GM23338 (cell line): ENCODE measurements around the gene PLIN4. TPM values are rescaled to one million over a fixed set of nuclear protein-coding genes. Genes with fewer than 3 reads are reported as not detected.

ENCODE experiments used
- ATAC-seq: fragments of 200-7000 bp; cut with Tn5 transposase; 3 replicates; pipeline ENCODE4 v1.9.1; 2020
- DNase-seq: peaks from one replicate; pipeline ENCODE4 v3.0.0-alpha.2; 2015; ENCODE audit warnings: low spot score
- H2AFZ ChIP-seq: fragments of 200-600 bp; sonication (generic); 2 replicates; pipeline ENCODE4 v1.8.0; 2016; ENCODE audit warnings: antibody characterized with exemption, mild to moderate bottlenecking, moderate library complexity
- H3F3A ChIP-seq: fragments of 200-600 bp; sonication (generic); replicated peaks from 2 replicates; pipeline ENCODE4 v1.8.0; 2017; ENCODE audit warnings: antibody characterized with exemption, mixed run types, low read depth
- H3K27ac ChIP-seq: fragments of 200-600 bp; sonication (generic); 2 replicates; pipeline ENCODE4 v1.6.1; 2016; ENCODE audit warnings: low read depth
- H3K27me3 ChIP-seq: fragments of 200-600 bp; sonication (generic); 2 replicates; pipeline ENCODE4 v1.8.0; 2016; ENCODE audit warnings: mild to moderate bottlenecking, mixed run types, moderate library complexity; ENCODE audit not compliant: insufficient read depth
- H3K36me3 ChIP-seq: fragments of 200-600 bp; sonication (generic); 2 replicates; pipeline ENCODE4 v1.8.0; 2016; ENCODE audit warnings: mild to moderate bottlenecking; ENCODE audit not compliant: insufficient read depth
- H3K4me1 ChIP-seq: fragments of 200-600 bp; sonication (generic); 2 replicates; pipeline ENCODE4 v1.8.0; 2016; ENCODE audit warnings: mild to moderate bottlenecking, moderate library complexity; ENCODE audit not compliant: insufficient read depth
- H3K4me2 ChIP-seq: fragments of 200-600 bp; sonication (generic); 2 replicates; pipeline ENCODE4 v1.7.1; 2017; ENCODE audit warnings: mixed run types
- H3K4me3 ChIP-seq: fragments of 200-600 bp; sonication (generic); 2 replicates; pipeline ENCODE4 v1.6.1; 2016; ENCODE audit warnings: mixed run types
- H3K79me2 ChIP-seq: fragments of 200-600 bp; sonication (generic); replicated peaks from 2 replicates; pipeline ENCODE4 v1.8.0; 2017; ENCODE audit warnings: mild to moderate bottlenecking; ENCODE audit not compliant: insufficient read depth
- H3K9me2 ChIP-seq: fragments of 200-600 bp; sonication (generic); 2 replicates; pipeline ENCODE4 v1.8.0; 2017; ENCODE audit not compliant: insufficient read depth
- H4K20me1 ChIP-seq: fragments of 200-600 bp; sonication (generic); replicated peaks from 2 replicates; pipeline ENCODE4 v1.8.0; 2017; ENCODE audit warnings: mild to moderate bottlenecking; ENCODE audit not compliant: insufficient read depth
- H3K27ac Mint-ChIP-seq: 2 replicates; pipeline ENCODE4 v1.8.0; 2020; ENCODE audit warnings: inconsistent platforms, mild to moderate bottlenecking, moderate library complexity, mixed read lengths
- H3K27me3 Mint-ChIP-seq: 3 replicates; pipeline ENCODE4 v1.8.0; 2022; ENCODE audit warnings: low read depth, mild to moderate bottlenecking, moderate library complexity, mixed read lengths, inconsistent platforms; ENCODE audit not compliant: insufficient read depth, poor library complexity
- H3K36me3 Mint-ChIP-seq: 3 replicates; pipeline ENCODE4 v1.8.0; 2021; ENCODE audit warnings: low read depth, mild to moderate bottlenecking, inconsistent platforms, moderate library complexity, mixed read lengths
- H3K4me1 Mint-ChIP-seq: 3 replicates; pipeline ENCODE4 v1.8.0; 2020; ENCODE audit warnings: mild to moderate bottlenecking, inconsistent platforms, mixed read lengths
- H3K4me3 Mint-ChIP-seq: 3 replicates; pipeline ENCODE4 v1.8.0; 2021; ENCODE audit warnings: moderate library complexity, mild to moderate bottlenecking, inconsistent platforms, mixed read lengths
- H3K9me3 Mint-ChIP-seq: 3 replicates; pipeline ENCODE4 v1.8.0; 2020; ENCODE audit warnings: moderate library complexity, mild to moderate bottlenecking, inconsistent platforms, mixed read lengths
- CREB1 ChIP-seq: fragments of 250-450 bp; sonication (Bioruptor Pico); IDR thresholded peaks from 2 replicates; pipeline ENCODE4 v1.5.0; 2020; ENCODE audit warnings: low read depth, mild to moderate bottlenecking, moderate library complexity
- ETS1 ChIP-seq: IDR thresholded peaks from 2 replicates; pipeline ENCODE4 v1.6.1; 2016; ENCODE audit warnings: antibody characterized with exemption
- EZH2 ChIP-seq: fragments of 200-600 bp; sonication (generic); IDR thresholded peaks from one replicate; pipeline ENCODE4 v1.8.0; 2017; ENCODE audit warnings: antibody characterized with exemption, mild to moderate bottlenecking, low read depth; ENCODE audit not compliant: unreplicated experiment
- JUNB ChIP-seq: IDR thresholded peaks from one replicate; pipeline ENCODE4 v1.6.1; 2016; ENCODE audit warnings: antibody characterized with exemption; ENCODE audit not compliant: unreplicated experiment
- POLR2AphosphoS5 ChIP-seq: IDR thresholded peaks from 2 replicates; pipeline ENCODE4 v1.6.1; 2016; ENCODE audit warnings: antibody characterized with exemption, low read depth
- STAT1 ChIP-seq: IDR thresholded peaks from one replicate; pipeline ENCODE4 v1.6.1; 2016; ENCODE audit warnings: antibody characterized with exemption; ENCODE audit not compliant: unreplicated experiment
- ZNF331 ChIP-seq: fragments of 250-450 bp; sonication (Bioruptor Pico); IDR thresholded peaks from 2 replicates; pipeline ENCODE4 v1.5.0; 2020; ENCODE audit warnings: low read depth, mild to moderate bottlenecking, moderate library complexity
- polyA plus RNA-seq: library from polyadenylated mRNA; unstranded; fragments of >200 nt; fragmentation: Nextera tagmentation; extraction: Ambion mirVana; gene quantifications from 2 replicates; pipeline ENCODE4 v1.2.1, GENCODE V29; 2016
- total RNA-seq: library from RNA; depleted of rRNA; stranded (reverse); fragments of >200 nt; shearing (Covaris generic); gene quantifications from 2 replicates; pipeline ENCODE4 v1.2.3, GENCODE V29; 2014
- TF ChIP-seq, protein P1 (sequence below): IDR thresholded peaks from one replicate; pipeline ENCODE4 v1.6.1; 2018; ENCODE audit warnings: antibody characterized with exemption; ENCODE audit not compliant: unreplicated experiment
- TF ChIP-seq, protein P2 (sequence below), 2 experiments: fragments of 200-600 bp in 1 of 2; sonication (generic) in 1 of 2; conservative IDR thresholded peaks; 2 replicates each; pipeline versions ENCODE4 v1.5.1 to v1.6.1; 2016 to 2017; ENCODE audit warnings: antibody characterized with exemption in 2 of 2, low read depth in 2 of 2, mild to moderate bottlenecking in 2 of 2, moderate library complexity in 1 of 2

The PLIN4 gene
- total and polyA plus RNA-seq, 2 experiments from 2014 or later, result 0.19 to 0.59 TPM

GRCh38 chr19:4512070-4512469 is 6.2 kb downstream of the PLIN4 start:
- Histone ChIP-seq H3K79me2 (no peaks in the 10 kb centered on the region), H3K9me2 (no peaks in the 10 kb centered on the region), H3K27me3 (peaks cover 51% of the 10 kb centered on the region; the same call in 1 of the 2 replicates), H3K4me1 (no peaks in the 10 kb centered on the region), H3F3A (no peaks in the 10 kb centered on the region), H2AFZ (no peak overlapping the region), H3K27ac (no peak overlapping the region), H3K4me2 (no peak overlapping the region), H3K4me3 (no peak overlapping the region), H4K20me1 (no peaks in the 10 kb centered on the region; the same call in 1 of the 2 replicates), H3K36me3 (no peaks in the 10 kb centered on the region)
- TF ChIP-seq CREB1 (CRISPR knock-in tag), result no peak
- TF ChIP-seq ZNF331 (CRISPR knock-in tag), result no peak
- TF ChIP-seq, protein P1, sequence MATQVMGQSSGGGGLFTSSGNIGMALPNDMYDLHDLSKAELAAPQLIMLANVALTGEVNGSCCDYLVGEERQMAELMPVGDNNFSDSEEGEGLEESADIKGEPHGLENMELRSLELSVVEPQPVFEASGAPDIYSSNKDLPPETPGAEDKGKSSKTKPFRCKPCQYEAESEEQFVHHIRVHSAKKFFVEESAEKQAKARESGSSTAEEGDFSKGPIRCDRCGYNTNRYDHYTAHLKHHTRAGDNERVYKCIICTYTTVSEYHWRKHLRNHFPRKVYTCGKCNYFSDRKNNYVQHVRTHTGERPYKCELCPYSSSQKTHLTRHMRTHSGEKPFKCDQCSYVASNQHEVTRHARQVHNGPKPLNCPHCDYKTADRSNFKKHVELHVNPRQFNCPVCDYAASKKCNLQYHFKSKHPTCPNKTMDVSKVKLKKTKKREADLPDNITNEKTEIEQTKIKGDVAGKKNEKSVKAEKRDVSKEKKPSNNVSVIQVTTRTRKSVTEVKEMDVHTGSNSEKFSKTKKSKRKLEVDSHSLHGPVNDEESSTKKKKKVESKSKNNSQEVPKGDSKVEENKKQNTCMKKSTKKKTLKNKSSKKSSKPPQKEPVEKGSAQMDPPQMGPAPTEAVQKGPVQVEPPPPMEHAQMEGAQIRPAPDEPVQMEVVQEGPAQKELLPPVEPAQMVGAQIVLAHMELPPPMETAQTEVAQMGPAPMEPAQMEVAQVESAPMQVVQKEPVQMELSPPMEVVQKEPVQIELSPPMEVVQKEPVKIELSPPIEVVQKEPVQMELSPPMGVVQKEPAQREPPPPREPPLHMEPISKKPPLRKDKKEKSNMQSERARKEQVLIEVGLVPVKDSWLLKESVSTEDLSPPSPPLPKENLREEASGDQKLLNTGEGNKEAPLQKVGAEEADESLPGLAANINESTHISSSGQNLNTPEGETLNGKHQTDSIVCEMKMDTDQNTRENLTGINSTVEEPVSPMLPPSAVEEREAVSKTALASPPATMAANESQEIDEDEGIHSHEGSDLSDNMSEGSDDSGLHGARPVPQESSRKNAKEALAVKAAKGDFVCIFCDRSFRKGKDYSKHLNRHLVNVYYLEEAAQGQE, result no peak
- no peak for TF ChIP-seq STAT1
- no peak for TF ChIP-seq POLR2AphosphoS5
- Mint-ChIP-seq H3K27ac (no peak overlapping the region), H3K27me3 (peaks cover 43% of the 10 kb centered on the region), H3K4me3 (no peak overlapping the region), H3K9me3 (no peaks in the 10 kb centered on the region; the same call in 2 of the 3 replicates), H3K4me1 (no peaks in the 10 kb centered on the region), H3K36me3 (no peaks in the 10 kb centered on the region)
- DNase-seq (no peak), ATAC-seq (no peak)

GRCh38 chr19:4511300-4512054 is 6.8 kb downstream of the PLIN4 start:
- no peak for ATAC-seq
- H3K79me2 ChIP-seq, result no peaks in the 10 kb centered on the region
- TF ChIP-seq ZNF331 (CRISPR knock-in tag), result no peak
- no peak for TF ChIP-seq POLR2AphosphoS5
- TF ChIP-seq, protein P2, sequence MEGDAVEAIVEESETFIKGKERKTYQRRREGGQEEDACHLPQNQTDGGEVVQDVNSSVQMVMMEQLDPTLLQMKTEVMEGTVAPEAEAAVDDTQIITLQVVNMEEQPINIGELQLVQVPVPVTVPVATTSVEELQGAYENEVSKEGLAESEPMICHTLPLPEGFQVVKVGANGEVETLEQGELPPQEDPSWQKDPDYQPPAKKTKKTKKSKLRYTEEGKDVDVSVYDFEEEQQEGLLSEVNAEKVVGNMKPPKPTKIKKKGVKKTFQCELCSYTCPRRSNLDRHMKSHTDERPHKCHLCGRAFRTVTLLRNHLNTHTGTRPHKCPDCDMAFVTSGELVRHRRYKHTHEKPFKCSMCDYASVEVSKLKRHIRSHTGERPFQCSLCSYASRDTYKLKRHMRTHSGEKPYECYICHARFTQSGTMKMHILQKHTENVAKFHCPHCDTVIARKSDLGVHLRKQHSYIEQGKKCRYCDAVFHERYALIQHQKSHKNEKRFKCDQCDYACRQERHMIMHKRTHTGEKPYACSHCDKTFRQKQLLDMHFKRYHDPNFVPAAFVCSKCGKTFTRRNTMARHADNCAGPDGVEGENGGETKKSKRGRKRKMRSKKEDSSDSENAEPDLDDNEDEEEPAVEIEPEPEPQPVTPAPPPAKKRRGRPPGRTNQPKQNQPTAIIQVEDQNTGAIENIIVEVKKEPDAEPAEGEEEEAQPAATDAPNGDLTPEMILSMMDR (conservative IDR thresholded peaks at IDR 0.05; ENCODE audit: low read depth in 2 of 2), result no peak
- TF ChIP-seq, protein P1, result no peak
- TF ChIP-seq ETS1, result no peak
- no peak for TF ChIP-seq CREB1 (CRISPR knock-in tag)
- TF ChIP-seq EZH2, result no peak
- TF ChIP-seq JUNB, result no peak
- no peak for TF ChIP-seq STAT1

More at GRCh38 chr19:4511300-4512054, 6.8 kb downstream of the PLIN4 start:
- no peaks in the 10 kb centered on the region for H3K4me1 ChIP-seq
- no peak overlapping the region for H3K4me3 ChIP-seq
- H3K27me3 ChIP-seq, result peaks cover 51% of the 10 kb centered on the region; the same call in 1 of the 2 replicates
- H3K9me3 Mint-ChIP-seq, result no peaks in the 10 kb centered on the region; the same call in 2 of the 3 replicates
- H3K27me3 Mint-ChIP-seq, result peaks cover 41% of the 10 kb centered on the region
- no peaks in the 10 kb centered on the region; the same call in none of the 2 replicates for H4K20me1 ChIP-seq
- H3K4me1 Mint-ChIP-seq, result no peaks in the 10 kb centered on the region
- H3K4me3 Mint-ChIP-seq, result no peak overlapping the region
- DNase-seq, result no peak
- H3K27ac Mint-ChIP-seq, result no peak overlapping the region
- no peaks in the 10 kb centered on the region for H3K36me3 ChIP-seq
- no peak overlapping the region for H2AFZ ChIP-seq
- H3F3A ChIP-seq, result no peaks in the 10 kb centered on the region
- H3K4me2 ChIP-seq, result no peak overlapping the region
- 0 out of 3 replicates have a peak, but pooled peaks cover under 1% of the 10 kb centered on the region for H3K36me3 Mint-ChIP-seq
- H3K27ac ChIP-seq, result no peak overlapping the region
- H3K9me2 ChIP-seq, result no peaks in the 10 kb centered on the region
